Body of pancreas (tissue), 4 donors: Measurements from ENCODE around the gene DIRAS1.

ENCODE experiments used
- CTCF ChIP-seq, 7 experiments: fragments of 450-650 bp in 4 of 7; fragments of 200-600 bp in 3 of 7; sonication (generic) in 3 of 7; IDR thresholded peaks; one replicate each; pipeline ENCODE4 v1.5.1; 2016 to 2019; ENCODE audit warnings: antibody characterized with exemption in 7 of 7
- POLR2A ChIP-seq, 3 donors: fragments of 450-650 bp; IDR thresholded peaks; one replicate each; pipeline ENCODE4 v1.6.1; 2016; ENCODE audit warnings: antibody characterized with exemption in 3 of 3, mild to moderate bottlenecking in 2 of 3

- TF ChIP-seq CTCF (IDR thresholded peaks at IDR 0.05) (no peak), POLR2A (IDR thresholded peaks at IDR 0.05) (no peak)
Observed at GRCh38 chr19:2763687-2764086, 42.5 kb upstream of the DIRAS1 start.
